ENCODE measurements around the gene MED7.
A peak's percentile ranks its signal among the peaks of the same experiment; 100 is the strongest.

Gene MED7

DNA sequence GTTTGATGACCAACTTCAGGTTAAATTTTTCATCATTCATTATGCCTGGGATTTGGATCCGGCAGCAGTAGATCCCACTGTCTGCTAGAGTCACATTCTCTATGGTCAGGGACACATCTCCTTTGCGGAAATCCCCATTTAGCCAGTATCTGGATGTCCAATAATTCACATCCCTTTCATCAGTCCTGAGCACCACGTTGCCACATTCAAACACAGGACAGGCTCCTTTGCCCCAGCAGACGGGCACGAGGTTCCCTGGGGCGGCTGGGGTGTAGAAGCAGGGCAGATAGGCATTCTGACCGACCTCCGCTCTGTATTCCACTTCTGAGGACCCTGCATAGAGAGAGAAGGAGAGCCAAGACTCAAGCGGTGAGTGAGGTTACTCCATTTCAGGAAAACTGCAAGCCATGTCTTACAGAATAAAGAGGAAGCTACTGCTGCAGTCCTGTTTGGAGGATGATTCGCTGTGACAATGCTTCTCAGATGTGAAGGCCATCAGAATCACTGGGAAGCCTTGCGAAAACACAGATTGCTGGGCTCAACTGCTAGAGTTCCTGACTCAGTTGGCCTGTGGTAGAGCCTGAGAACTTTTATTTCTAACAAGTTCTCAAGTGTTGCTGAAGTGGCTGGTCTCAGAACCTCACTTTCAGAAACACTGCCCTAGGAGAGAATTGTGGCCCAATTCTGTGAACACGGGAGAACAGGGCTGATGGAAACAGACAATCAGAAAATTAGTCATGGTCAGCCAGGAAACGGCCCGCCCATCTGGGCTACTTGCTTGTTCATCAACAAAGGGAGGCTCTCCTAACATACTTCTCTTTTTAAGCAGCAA, 35.8 kb downstream of the MED7 start:
- Mint-ChIP-seq H3K27ac (peak overlapping the region; percentile 96), H3K4me1 (ENCODE audit: low read depth) (peaks cover 41% of the 10 kb centered on the region), H3K27me3 (no peaks in the 10 kb centered on the region), H3K4me3 (peak overlapping the region; percentile 92), H3K36me3 (ENCODE audit: low read depth) (peaks cover 70% of the 10 kb centered on the region), H3K9me3 (no peaks in the 10 kb centered on the region)
- intact Hi-C loops (cut with micrococcal nuclease): loop anchor here (2.0 kb wide), 2 partner anchors 26 to 36 kb away; partner anchors contain the start of gene MED7

DNA sequence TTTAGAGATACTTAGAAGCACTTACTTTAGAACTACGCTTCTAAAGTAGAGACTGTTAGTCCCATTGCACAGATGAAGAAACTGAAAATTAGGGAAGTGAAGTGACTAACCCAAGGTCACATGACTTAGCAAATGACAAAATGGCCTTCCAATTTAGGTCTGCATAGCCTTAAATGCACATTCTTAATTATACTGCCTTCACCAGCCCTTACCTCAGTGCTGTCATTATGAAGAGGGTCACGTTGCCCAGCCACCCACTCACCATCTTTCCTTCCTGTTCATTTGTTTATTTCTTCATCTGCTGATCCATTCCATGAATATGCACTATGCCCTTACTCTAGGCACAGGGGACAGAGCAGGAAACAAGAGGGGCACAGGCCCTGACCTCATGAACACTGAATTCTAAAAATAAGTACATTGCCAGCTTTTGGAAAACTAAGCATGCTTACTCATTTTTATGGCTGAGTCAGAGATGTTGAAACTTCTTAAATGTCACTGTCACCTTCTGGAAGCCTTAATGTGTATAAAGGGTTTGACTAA, 42.5 kb downstream of the MED7 start:
- Mint-ChIP-seq H3K27me3 (no peaks in the 10 kb centered on the region), H3K9me3 (no peaks in the 10 kb centered on the region), H3K4me1 (ENCODE audit: low read depth) (peaks cover 31% of the 10 kb centered on the region), H3K27ac (peak overlapping the region; percentile 39), H3K36me3 (ENCODE audit: low read depth) (peaks cover 98% of the 10 kb centered on the region), H3K4me3 (no peak overlapping the region)
- intact Hi-C loops (cut with micrococcal nuclease): no loop called here

DNA sequence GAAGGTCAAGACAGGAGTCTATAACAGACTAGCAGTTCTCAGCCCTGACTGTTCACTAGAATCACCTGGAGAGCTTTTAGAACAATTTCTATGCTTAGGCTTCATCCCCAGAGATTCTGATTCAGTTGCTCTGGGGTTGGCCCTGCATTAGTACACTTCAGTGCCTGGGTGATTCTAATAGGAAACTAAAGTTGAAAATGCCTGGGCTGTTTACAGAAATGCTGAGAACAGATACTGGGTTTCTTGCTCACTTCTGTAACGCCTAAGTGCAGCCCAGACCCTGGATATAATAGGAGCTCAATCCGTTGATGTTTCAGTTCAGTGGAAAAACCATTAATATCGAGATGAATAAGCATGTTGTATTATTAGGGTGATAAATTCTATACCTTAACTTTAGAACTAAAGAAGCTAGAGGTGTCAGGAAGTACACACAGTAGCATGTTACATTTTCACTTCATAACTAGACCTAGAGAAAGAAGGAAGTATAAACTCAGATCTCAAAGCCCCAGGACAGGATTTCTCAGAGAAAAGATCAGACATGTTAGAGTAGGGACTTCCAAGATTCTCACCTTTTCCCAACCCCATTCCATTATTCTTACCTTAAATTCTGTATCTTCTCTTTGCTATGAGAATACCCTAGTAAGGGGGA, 54.2 kb downstream of the MED7 start:
- peaks cover 90% of the 10 kb centered on the region for H3K36me3 Mint-ChIP-seq (ENCODE audit: low read depth)
- no peaks in the 10 kb centered on the region for H3K27me3 Mint-ChIP-seq
- no peaks in the 10 kb centered on the region for H3K9me3 Mint-ChIP-seq
- H3K27ac Mint-ChIP-seq: no peak overlapping the region
- no peak overlapping the region for H3K4me3 Mint-ChIP-seq
- intact Hi-C loops (cut with micrococcal nuclease): no loop called here
- H3K4me1 Mint-ChIP-seq (ENCODE audit: low read depth): peaks cover 5% of the 10 kb centered on the region

Data from dendritic cell treated with granulocyte-macrophage colony-stimulating factor and Interleukin-4, amounts not matched to agents 40 ng/mL and 50 ng/mL, for 4 days (primary cell).